Smooth muscle cell (in vitro differentiated cells): Measurements from ENCODE around the gene AP4M1. TPM values are rescaled to one million over a fixed set of nuclear protein-coding genes. Genes with fewer than 3 reads are reported as not detected.

Source experiments
- DNase-seq: peaks from one replicate; lab custom pipeline; 2025; ENCODE audit not compliant: unreplicated experiment; lab: John Stamatoyannopoulos, UW
- H2AFZ ChIP-seq: fragments of 200-600 bp; sonication (generic); 2 replicates; pipeline ENCODE4 v1.6.0; 2016; ENCODE audit warnings: antibody characterized with exemption, low read depth, mild to moderate bottlenecking
- H3F3A ChIP-seq: fragments of 200-600 bp; sonication (generic); 2 replicates; pipeline ENCODE4 v1.6.0; 2017; ENCODE audit warnings: antibody characterized with exemption, low read depth
- H3K27ac ChIP-seq: fragments of 200-600 bp; sonication (generic); 2 replicates; pipeline ENCODE4 v1.5.1; 2016; ENCODE audit warnings: low read depth, mild to moderate bottlenecking
- H3K27me3 ChIP-seq: fragments of 200-600 bp; sonication (generic); 2 replicates; pipeline ENCODE4 v1.6.1; 2016; ENCODE audit warnings: low read depth, mild to moderate bottlenecking
- H3K36me3 ChIP-seq: fragments of 200-600 bp; sonication (generic); 2 replicates; pipeline ENCODE4 v1.5.1; 2016; ENCODE audit warnings: low read depth
- H3K4me1 ChIP-seq: fragments of 200-600 bp; sonication (generic); 2 replicates; pipeline ENCODE4 v1.5.1; 2016; ENCODE audit warnings: low read depth
- H3K4me2 ChIP-seq: fragments of 200-600 bp; sonication (generic); 2 replicates; pipeline ENCODE4 v1.6.0; 2016; ENCODE audit warnings: mild to moderate bottlenecking
- H3K4me3 ChIP-seq: fragments of 200-600 bp; sonication (generic); 2 replicates; pipeline ENCODE4 v1.5.1; 2016; ENCODE audit warnings: mild to moderate bottlenecking
- H3K79me2 ChIP-seq: fragments of 200-600 bp; sonication (generic); 2 replicates; pipeline ENCODE4 v1.6.0; 2016; ENCODE audit warnings: low read depth, mild to moderate bottlenecking
- H3K9ac ChIP-seq: fragments of 200-600 bp; sonication (generic); 2 replicates; pipeline ENCODE4 v1.6.0; 2016; ENCODE audit warnings: low read depth
- H3K9me3 ChIP-seq: fragments of 200-600 bp; sonication (generic); replicated peaks from 2 replicates; pipeline ENCODE4 v1.5.1; 2016; ENCODE audit warnings: low read depth
- H4K20me1 ChIP-seq: fragments of 200-600 bp; sonication (generic); 2 replicates; pipeline ENCODE4 v1.6.0; 2016; ENCODE audit warnings: low read depth
- CTCF ChIP-seq: fragments of 200-600 bp; sonication (generic); IDR thresholded peaks from 2 replicates; pipeline ENCODE4 v1.5.1; 2017; ENCODE audit warnings: borderline replicate concordance, mild to moderate bottlenecking, antibody characterized with exemption; ENCODE audit not compliant: insufficient read depth, poor library complexity, severe bottlenecking
- WGBS: methylation state at CpG from one replicate; pipeline ENCODE4 v1.1.7; 2016; ENCODE audit warnings: low lambda C conversion rate; 5-methylcytosine and 5-hydroxymethylcytosine counted together
- polyA plus RNA-seq: library from polyadenylated mRNA; unstranded; fragments of >200 nt; fragmentation: Nextera tagmentation; extraction: Ambion mirVana; gene quantifications from 2 replicates; pipeline ENCODE4 v1.2.1, GENCODE V29; 2016
- total RNA-seq: library from RNA; depleted of rRNA; stranded (reverse); fragments of >200 nt; gene quantifications from 2 replicates; pipeline ENCODE4 v1.2.3, GENCODE V29; 2014

Gene AP4M1
- total and polyA plus RNA-seq, 2 experiments from 2014 or later = 16.9 to 18.0 TPM

GRCh38 chr7:100081535-100082102 is 19.8 kb upstream of the AP4M1 start, which contains the start of gene ZNF3:
Gene ZNF3, minus strand, starts transcription at chr7:100081723. Its CDS starts 4,366 bp downstream, at chr7:100077357.
- H3K27ac ChIP-seq = peak within 1 kb of the TSS; percentile 93
- H4K20me1 ChIP-seq = peaks cover 27% of the 10 kb centered on the region
- H3K4me2 ChIP-seq = peak within 1 kb of the TSS; percentile 100
- H2AFZ ChIP-seq = no peak within 1 kb of the TSS
- H3K9ac ChIP-seq = peak within 1 kb of the TSS; percentile 97
- peak within 1 kb of the TSS; percentile 87 for H3K4me3 ChIP-seq
- H3K36me3 ChIP-seq = peaks cover 7% of the 10 kb centered on the region
- peak; percentile 93 for TF ChIP-seq CTCF
- peaks cover 15% of the 10 kb centered on the region for H3F3A ChIP-seq
- H3K79me2 ChIP-seq = peaks cover 49% of the 10 kb centered on the region
- peaks cover 12% of the 10 kb centered on the region for H3K4me1 ChIP-seq
- no peaks in the 10 kb centered on the region for H3K27me3 ChIP-seq
- 2% methylated on average over 47 of the region's 55 CpGs for WGBS
- H3K9me3 ChIP-seq = no peaks in the 10 kb centered on the region
- peak; percentile 92 for DNase-seq

GRCh38 chr7:100082978-100083377 is 18.5 kb upstream of the AP4M1 start:
- peaks cover 20% of the 10 kb centered on the region for H4K20me1 ChIP-seq
- 89% methylated on average over 4 of the region's 4 CpGs for WGBS
- H3K4me2 ChIP-seq = no peak overlapping the region
- H3K27me3 ChIP-seq = no peaks in the 10 kb centered on the region
- H3K9me3 ChIP-seq = no peaks in the 10 kb centered on the region
- peaks cover 12% of the 10 kb centered on the region for H3K4me1 ChIP-seq
- no peak for DNase-seq
- peak overlapping the region; percentile 50 for H3K27ac ChIP-seq
- H3K79me2 ChIP-seq = peaks cover 35% of the 10 kb centered on the region
- H2AFZ ChIP-seq = no peak overlapping the region
- TF ChIP-seq CTCF = no peak
- no peak overlapping the region for H3K4me3 ChIP-seq
- H3K36me3 ChIP-seq = no peaks in the 10 kb centered on the region
- peaks cover 25% of the 10 kb centered on the region for H3F3A ChIP-seq
- no peak overlapping the region for H3K9ac ChIP-seq

GRCh38 chr7:100085515-100085914 is 15.9 kb upstream of the AP4M1 start:
- no peak for TF ChIP-seq CTCF
- Histone ChIP-seq H3K36me3 (no peaks in the 10 kb centered on the region), H3K4me1 (peaks cover 11% of the 10 kb centered on the region), H2AFZ (no peak overlapping the region), H3F3A (peaks cover 47% of the 10 kb centered on the region), H3K9ac (no peak overlapping the region), H3K27me3 (no peaks in the 10 kb centered on the region), H3K4me2 (no peak overlapping the region), H4K20me1 (no peaks in the 10 kb centered on the region), H3K27ac (no peak overlapping the region), H3K9me3 (no peaks in the 10 kb centered on the region), H3K79me2 (peaks cover 13% of the 10 kb centered on the region), H3K4me3 (no peak overlapping the region)
- 38% methylated on average over 3 of the region's 3 CpGs for WGBS
- no peak for DNase-seq
